ENCODE measurements around the gene CDC42BPG.

The CDC42BPG gene

GRCh38 chr11:64844330-64845128 lies at the start of gene CDC42BPG:
Gene CDC42BPG (minus strand): TSS chr11:64844653. CDS start chr11:64844569, 84 bp downstream.
- no peak within 1 kb of the TSS for H3K27ac ChIP-seq (ENCODE audit: low read depth, low read length)
- H3K79me2 ChIP-seq (ENCODE audit: control insufficient read depth, insufficient read depth, low read length, unreplicated experiment), result no peaks in the 10 kb centered on the region
- H3K36me3 ChIP-seq (ENCODE audit: insufficient read depth, low read length), result no peaks in the 10 kb centered on the region
- no peaks in the 10 kb centered on the region for H3K27me3 ChIP-seq (ENCODE audit: insufficient read depth, low read length)
- peak within 1 kb of the TSS; percentile 53 for H2AFZ ChIP-seq (ENCODE audit: low read length, unreplicated experiment)
- H3K4me1 ChIP-seq (ENCODE audit: control insufficient read depth, insufficient read depth, low read length, unreplicated experiment), result peaks cover 15% of the 10 kb centered on the region
- H3K4me3 ChIP-seq (ENCODE audit: low read depth, low read length), result peak within 1 kb of the TSS; percentile 60

GRCh38 chr11:64893194-64894069 lies 49.0 kb upstream of the CDC42BPG start:
- Histone ChIP-seq H3K79me2 (ENCODE audit: control insufficient read depth, insufficient read depth, low read length, unreplicated experiment) (no peaks in the 10 kb centered on the region), H3K27me3 (ENCODE audit: insufficient read depth, low read length) (no peaks in the 10 kb centered on the region), H3K4me3 (ENCODE audit: low read depth, low read length) (no peak overlapping the region), H3K4me1 (ENCODE audit: control insufficient read depth, insufficient read depth, low read length, unreplicated experiment) (peaks cover 4% of the 10 kb centered on the region), H2AFZ (ENCODE audit: low read length, unreplicated experiment) (no peak overlapping the region), H3K27ac (ENCODE audit: low read depth, low read length) (no peak overlapping the region), H3K36me3 (ENCODE audit: insufficient read depth, low read length) (no peaks in the 10 kb centered on the region)

GRCh38 chr11:64892838-64893193 lies 48.4 kb upstream of the CDC42BPG start:
- peaks cover 8% of the 10 kb centered on the region for H3K4me1 ChIP-seq (ENCODE audit: control insufficient read depth, insufficient read depth, low read length, unreplicated experiment)
- H3K79me2 ChIP-seq (ENCODE audit: control insufficient read depth, insufficient read depth, low read length, unreplicated experiment), result no peaks in the 10 kb centered on the region
- H3K27me3 ChIP-seq (ENCODE audit: insufficient read depth, low read length), result no peaks in the 10 kb centered on the region
- no peak overlapping the region for H3K27ac ChIP-seq (ENCODE audit: low read depth, low read length)
- H3K4me3 ChIP-seq (ENCODE audit: low read depth, low read length), result no peak overlapping the region
- H2AFZ ChIP-seq (ENCODE audit: low read length, unreplicated experiment), result no peak overlapping the region
- no peaks in the 10 kb centered on the region for H3K36me3 ChIP-seq (ENCODE audit: insufficient read depth, low read length)

- peaks cover 12% of the 10 kb centered on the region for H3K4me1 ChIP-seq (ENCODE audit: control insufficient read depth, insufficient read depth, low read length, unreplicated experiment)
Measured at GRCh38 chr11:64892411-64892831, 48.0 kb upstream of the CDC42BPG start.

GRCh38 chr11:64891880-64892279 lies 47.4 kb upstream of the CDC42BPG start:
- no peak overlapping the region for H2AFZ ChIP-seq (ENCODE audit: low read length, unreplicated experiment)
- H3K4me3 ChIP-seq (ENCODE audit: low read depth, low read length), result no peak overlapping the region
- H3K27ac ChIP-seq (ENCODE audit: low read depth, low read length), result no peak overlapping the region
- no peaks in the 10 kb centered on the region for H3K27me3 ChIP-seq (ENCODE audit: insufficient read depth, low read length)
- peaks cover 15% of the 10 kb centered on the region for H3K4me1 ChIP-seq (ENCODE audit: control insufficient read depth, insufficient read depth, low read length, unreplicated experiment)
- H3K79me2 ChIP-seq (ENCODE audit: control insufficient read depth, insufficient read depth, low read length, unreplicated experiment), result no peaks in the 10 kb centered on the region
- H3K36me3 ChIP-seq (ENCODE audit: insufficient read depth, low read length), result no peaks in the 10 kb centered on the region

More at GRCh38 chr11:64892411-64892831, 48.0 kb upstream of the CDC42BPG start:
- no peaks in the 10 kb centered on the region for H3K27me3 ChIP-seq (ENCODE audit: insufficient read depth, low read length)
- no peaks in the 10 kb centered on the region for H3K79me2 ChIP-seq (ENCODE audit: control insufficient read depth, insufficient read depth, low read length, unreplicated experiment)
- no peak overlapping the region for H2AFZ ChIP-seq (ENCODE audit: low read length, unreplicated experiment)
- no peak overlapping the region for H3K27ac ChIP-seq (ENCODE audit: low read depth, low read length)
- no peaks in the 10 kb centered on the region for H3K36me3 ChIP-seq (ENCODE audit: insufficient read depth, low read length)
- no peak overlapping the region for H3K4me3 ChIP-seq (ENCODE audit: low read depth, low read length)

GRCh38 chr11:64891215-64891848 lies 46.9 kb upstream of the CDC42BPG start:
- H3K4me3 ChIP-seq (ENCODE audit: low read depth, low read length), result no peak overlapping the region
- H2AFZ ChIP-seq (ENCODE audit: low read length, unreplicated experiment), result no peak overlapping the region
- no peak overlapping the region for H3K27ac ChIP-seq (ENCODE audit: low read depth, low read length)
- H3K27me3 ChIP-seq (ENCODE audit: insufficient read depth, low read length), result no peaks in the 10 kb centered on the region
- peaks cover 15% of the 10 kb centered on the region for H3K4me1 ChIP-seq (ENCODE audit: control insufficient read depth, insufficient read depth, low read length, unreplicated experiment)
- H3K36me3 ChIP-seq (ENCODE audit: insufficient read depth, low read length), result no peaks in the 10 kb centered on the region
- H3K79me2 ChIP-seq (ENCODE audit: control insufficient read depth, insufficient read depth, low read length, unreplicated experiment), result no peaks in the 10 kb centered on the region

GRCh38 chr11:64890522-64890939 lies 46.1 kb upstream of the CDC42BPG start:
- no peaks in the 10 kb centered on the region for H3K79me2 ChIP-seq (ENCODE audit: control insufficient read depth, insufficient read depth, low read length, unreplicated experiment)
- peaks cover 23% of the 10 kb centered on the region for H3K4me1 ChIP-seq (ENCODE audit: control insufficient read depth, insufficient read depth, low read length, unreplicated experiment)
- no peaks in the 10 kb centered on the region for H3K36me3 ChIP-seq (ENCODE audit: insufficient read depth, low read length)
- no peak overlapping the region for H2AFZ ChIP-seq (ENCODE audit: low read length, unreplicated experiment)
- H3K4me3 ChIP-seq (ENCODE audit: low read depth, low read length), result no peak overlapping the region
- H3K27ac ChIP-seq (ENCODE audit: low read depth, low read length), result no peak overlapping the region
- H3K27me3 ChIP-seq (ENCODE audit: insufficient read depth, low read length), result no peaks in the 10 kb centered on the region

GRCh38 chr11:64888729-64889511 lies 44.5 kb upstream of the CDC42BPG start:
- Histone ChIP-seq H3K36me3 (ENCODE audit: insufficient read depth, low read length) (no peaks in the 10 kb centered on the region), H3K27me3 (ENCODE audit: insufficient read depth, low read length) (no peaks in the 10 kb centered on the region), H3K4me3 (ENCODE audit: low read depth, low read length) (no peak overlapping the region), H2AFZ (ENCODE audit: low read length, unreplicated experiment) (no peak overlapping the region), H3K27ac (ENCODE audit: low read depth, low read length) (no peak overlapping the region), H3K4me1 (ENCODE audit: control insufficient read depth, insufficient read depth, low read length, unreplicated experiment) (peaks cover 28% of the 10 kb centered on the region), H3K79me2 (ENCODE audit: control insufficient read depth, insufficient read depth, low read length, unreplicated experiment) (no peaks in the 10 kb centered on the region)

- no peaks in the 10 kb centered on the region for H3K27me3 ChIP-seq (ENCODE audit: insufficient read depth, low read length)
- H3K4me1 ChIP-seq (ENCODE audit: control insufficient read depth, insufficient read depth, low read length, unreplicated experiment), result peaks cover 28% of the 10 kb centered on the region
- H2AFZ ChIP-seq (ENCODE audit: low read length, unreplicated experiment), result no peak overlapping the region
- H3K79me2 ChIP-seq (ENCODE audit: control insufficient read depth, insufficient read depth, low read length, unreplicated experiment), result no peaks in the 10 kb centered on the region
- H3K4me3 ChIP-seq (ENCODE audit: low read depth, low read length), result no peak overlapping the region; the same call in 1 of the 2 replicates
- H3K36me3 ChIP-seq (ENCODE audit: insufficient read depth, low read length), result no peaks in the 10 kb centered on the region
- no peak overlapping the region for H3K27ac ChIP-seq (ENCODE audit: low read depth, low read length)
Measured at GRCh38 chr11:64888406-64888728, 43.9 kb upstream of the CDC42BPG start.

Measured in ACC112 (cell line).